HG03342 (cell line): ENCODE results near the gene TEX9.
A peak's percentile ranks its signal among the peaks of the same experiment; 100 is the strongest.
"Not testable (repeated sequence)": the region's sequence is repeated elsewhere in the genome, so short reads cannot be mapped to it uniquely, and the experiment has no call there.

ENCODE experiments used
- ATAC-seq: cut with Tn5 transposase; IDR thresholded peaks from one replicate; pipeline ENCODE4 v1.9.1; 2021; ENCODE audit warnings: mild to moderate bottlenecking, moderate library complexity; ENCODE audit not compliant: unreplicated experiment

Gene TEX9

GRCh38 chr15:56361987-56362386, 3.2 kb upstream of the TEX9 start:
- no peak for ATAC-seq

GRCh38 chr15:56366211-56366610, 985 bp downstream of the TEX9 start:
- ATAC-seq: no peak

- no peak for ATAC-seq
These were observed 1.9 kb downstream of the TEX9 start for GRCh38 chr15:56367156-56367555.

GRCh38 chr15:56369234-56369633, 4.0 kb downstream of the TEX9 start:
- ATAC-seq: no peak

GRCh38 chr15:56371495-56372147, 6.4 kb downstream of the TEX9 start:
- ATAC-seq: peak; percentile 88

GRCh38 chr15:56374693-56375092, 9.5 kb downstream of the TEX9 start:
- ATAC-seq: not testable (repeated sequence)

- ATAC-seq: not testable (repeated sequence)
These were observed 12.6 kb downstream of the TEX9 start for GRCh38 chr15:56377822-56378221.

- no peak for ATAC-seq
These were observed 17.8 kb downstream of the TEX9 start for GRCh38 chr15:56383010-56383409.

- ATAC-seq: no peak
These were observed 20.7 kb downstream of the TEX9 start for GRCh38 chr15:56385908-56386307.

GRCh38 chr15:56390739-56391267, 25.6 kb downstream of the TEX9 start:
- ATAC-seq: no peak

- no peak for ATAC-seq
These were observed 28.1 kb downstream of the TEX9 start for GRCh38 chr15:56393277-56393676.

GRCh38 chr15:56394909-56395308, 29.7 kb downstream of the TEX9 start:
- no peak for ATAC-seq

GRCh38 chr15:56397325-56397724, 32.1 kb downstream of the TEX9 start:
- ATAC-seq: not testable (repeated sequence)

- ATAC-seq: not testable (repeated sequence)
These were observed 34.0 kb downstream of the TEX9 start for GRCh38 chr15:56399209-56399608.

GRCh38 chr15:56410721-56411120, 45.5 kb downstream of the TEX9 start:
- no peak for ATAC-seq

GRCh38 chr15:56411122-56411749, 46.0 kb downstream of the TEX9 start:
- ATAC-seq: no peak

GRCh38 chr15:56413114-56413733, 48.0 kb downstream of the TEX9 start:
- not testable (repeated sequence) for ATAC-seq

- ATAC-seq: no peak
These were observed 60.0 kb downstream of the TEX9 start for GRCh38 chr15:56425276-56425675.

- ATAC-seq: no peak
These were observed 60.8 kb downstream of the TEX9 start for GRCh38 chr15:56425976-56426375.

- no peak for ATAC-seq
These were observed 63.7 kb downstream of the TEX9 start for GRCh38 chr15:56428821-56429458.

- no peak for ATAC-seq
These were observed 67.1 kb downstream of the TEX9 start for GRCh38 chr15:56432304-56432703.
